ENCODE results near the gene GRIK2. TPM values are rescaled to one million over a fixed set of nuclear protein-coding genes. Genes with fewer than 3 reads are reported as not detected.

GRIK2 gene
- total and polyA plus RNA-seq, 2 of the 4 experiments (the other 2 are of a cell fraction), result 8.2 to 15.2 TPM

DNA sequence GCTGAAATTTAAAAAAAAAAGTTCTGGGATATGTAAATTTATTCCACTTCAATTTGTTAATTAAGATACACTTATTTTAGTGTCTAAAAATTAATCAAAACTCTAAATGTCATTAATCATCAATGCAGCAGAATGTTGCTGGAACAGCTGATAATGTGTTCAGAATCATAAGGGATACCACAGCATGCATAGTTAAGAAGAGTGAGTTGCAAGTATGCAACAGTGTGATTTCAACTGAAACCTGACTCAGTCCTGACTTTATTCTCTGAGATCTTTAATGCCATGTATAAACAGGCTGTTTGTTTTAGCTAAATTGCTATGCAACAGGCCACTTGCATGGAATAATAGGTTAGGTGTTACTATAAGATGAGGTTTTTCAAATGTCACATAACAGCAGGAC is 1.4 kb downstream of the GRIK2 start:
- Histone ChIP-seq H2AK9ac (replicated peaks; ENCODE audit: low read depth, low read length, poor library complexity) (no peak overlapping the region), H4K5ac (ENCODE audit: low read depth, low read length) (no peak overlapping the region), H3K27ac (ENCODE audit: insufficient read depth, low read length) (no peak overlapping the region), H3K79me1 (ENCODE audit: low read depth in 1 of 2, low read length in 2 of 2) (peaks cover 0 to 11% of the 10 kb centered on the region in 2 experiments; a peak in 1 of 4 replicates), H3K9ac (ENCODE audit: low read depth, low read length) (no peak overlapping the region), H3K9me1 (ENCODE audit: insufficient read depth, low read length) (0 out of 2 replicates have a peak, but pooled peaks cover 2% of the 10 kb centered on the region), H3K4me2 (ENCODE audit: low read depth, low read length) (peak overlapping the region; percentile 32; the same call in 1 of the 2 replicates), H2BK20ac (ENCODE audit: low read depth, low read length) (no peak overlapping the region), H3K4ac (ENCODE audit: low read depth, low read length) (no peak overlapping the region), H4K20me1 (ENCODE audit: insufficient read depth, low read length) (no peaks in the 10 kb centered on the region), H4K91ac (ENCODE audit: insufficient read depth, low read depth, low read length) (no peak overlapping the region), H2AK5ac (ENCODE audit: low read depth, low read length) (no peak overlapping the region), H2AFZ (replicated peaks; ENCODE audit: low read length, poor library complexity) (no peak overlapping the region), H4K8ac (ENCODE audit: low read depth in 2 of 2, low read length in 2 of 2) (no peak overlapping the region), H3K9me3 (ENCODE audit: control insufficient read depth, insufficient read depth, low read length) (no peaks in the 10 kb centered on the region), H3K4me3 (ENCODE audit: insufficient read depth, low read depth, low read length) (peak overlapping the region; percentile 1; the same call in 1 of the 2 replicates), H3K27me3 (ENCODE audit: control insufficient read depth, insufficient read depth, low read length) (peaks cover 1% of the 10 kb centered on the region; the same call in 1 of the 2 replicates), H3K56ac (ENCODE audit: extremely low read depth, insufficient read depth, low read length) (no peak overlapping the region), H3K18ac (ENCODE audit: low read depth, low read length) (no peak overlapping the region), H3K14ac (replicated peaks; ENCODE audit: low read depth, low read length) (no peak overlapping the region), H3K23ac (ENCODE audit: low read depth, low read length) (no peak overlapping the region), H3K4me1 (ENCODE audit: control insufficient read depth, insufficient read depth, low read length) (peaks cover 1% of the 10 kb centered on the region; the same call in 1 of the 2 replicates), H2BK120ac (ENCODE audit: low read depth, low read length) (no peak overlapping the region), H3K36me3 (ENCODE audit: control insufficient read depth, insufficient read depth, low read length) (no peaks in the 10 kb centered on the region), H2BK15ac (ENCODE audit: low read depth, low read length) (no peak overlapping the region), H2BK5ac (ENCODE audit: low read depth, low read length, poor library complexity, severe bottlenecking) (no peak overlapping the region)
- DNase-seq (no peak), ATAC-seq (ENCODE audit: low read depth) (no peak)
- dilution Hi-C loops (cut with HindIII; ENCODE audit: low sequenced_read_pairs, unreplicated experiment) (no loop called here), in situ Hi-C loops (cut with MboI; ENCODE audit: low sequenced_read_pairs) (no loop called here), intact Hi-C loops (cut with micrococcal nuclease) (loop anchor here (5.0 to 10.0 kb wide), 4 partner anchors 412 to 1290 kb away; no protein-coding TSS in a partner anchor)
- POLR2A ChIA-PET (ENCODE audit: unreplicated experiment), result no interaction called here
- no peak for TF ChIP-seq RAD21 (IDR thresholded peaks at IDR 0.05; ENCODE audit: low read length)
- TF ChIP-seq, protein P1, sequence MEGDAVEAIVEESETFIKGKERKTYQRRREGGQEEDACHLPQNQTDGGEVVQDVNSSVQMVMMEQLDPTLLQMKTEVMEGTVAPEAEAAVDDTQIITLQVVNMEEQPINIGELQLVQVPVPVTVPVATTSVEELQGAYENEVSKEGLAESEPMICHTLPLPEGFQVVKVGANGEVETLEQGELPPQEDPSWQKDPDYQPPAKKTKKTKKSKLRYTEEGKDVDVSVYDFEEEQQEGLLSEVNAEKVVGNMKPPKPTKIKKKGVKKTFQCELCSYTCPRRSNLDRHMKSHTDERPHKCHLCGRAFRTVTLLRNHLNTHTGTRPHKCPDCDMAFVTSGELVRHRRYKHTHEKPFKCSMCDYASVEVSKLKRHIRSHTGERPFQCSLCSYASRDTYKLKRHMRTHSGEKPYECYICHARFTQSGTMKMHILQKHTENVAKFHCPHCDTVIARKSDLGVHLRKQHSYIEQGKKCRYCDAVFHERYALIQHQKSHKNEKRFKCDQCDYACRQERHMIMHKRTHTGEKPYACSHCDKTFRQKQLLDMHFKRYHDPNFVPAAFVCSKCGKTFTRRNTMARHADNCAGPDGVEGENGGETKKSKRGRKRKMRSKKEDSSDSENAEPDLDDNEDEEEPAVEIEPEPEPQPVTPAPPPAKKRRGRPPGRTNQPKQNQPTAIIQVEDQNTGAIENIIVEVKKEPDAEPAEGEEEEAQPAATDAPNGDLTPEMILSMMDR (conservative IDR thresholded peaks at IDR 0.05; ENCODE audit: low read depth, low read length), result no peak
- no peak for TF ChIP-seq MXI1 (IDR thresholded peaks at IDR 0.05; ENCODE audit: borderline replicate concordance, low read depth, low read length)
- TF ChIP-seq, protein P2, sequence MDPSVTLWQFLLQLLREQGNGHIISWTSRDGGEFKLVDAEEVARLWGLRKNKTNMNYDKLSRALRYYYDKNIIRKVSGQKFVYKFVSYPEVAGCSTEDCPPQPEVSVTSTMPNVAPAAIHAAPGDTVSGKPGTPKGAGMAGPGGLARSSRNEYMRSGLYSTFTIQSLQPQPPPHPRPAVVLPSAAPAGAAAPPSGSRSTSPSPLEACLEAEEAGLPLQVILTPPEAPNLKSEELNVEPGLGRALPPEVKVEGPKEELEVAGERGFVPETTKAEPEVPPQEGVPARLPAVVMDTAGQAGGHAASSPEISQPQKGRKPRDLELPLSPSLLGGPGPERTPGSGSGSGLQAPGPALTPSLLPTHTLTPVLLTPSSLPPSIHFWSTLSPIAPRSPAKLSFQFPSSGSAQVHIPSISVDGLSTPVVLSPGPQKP (IDR thresholded peaks at IDR 0.05; ENCODE audit: borderline replicate concordance, low read depth, low read length), result no peak
- TF ChIP-seq MAFK (IDR thresholded peaks at IDR 0.05; ENCODE audit: low read depth, low read length), result no peak
- TF ChIP-seq CHD1 (IDR thresholded peaks at IDR 0.05; ENCODE audit: low read depth, low read length), result no peak
- no peak for TF ChIP-seq BHLHE40 (IDR thresholded peaks at IDR 0.05; ENCODE audit: low read depth, low read length)
- TF ChIP-seq CEBPB (IDR thresholded peaks at IDR 0.05; ENCODE audit: low read depth, low read length), result no peak
- no peak for TF ChIP-seq SMC3 (IDR thresholded peaks at IDR 0.05; ENCODE audit: low read depth, low read length)
- no peak for TF ChIP-seq MAZ (IDR thresholded peaks at IDR 0.05; ENCODE audit: borderline replicate concordance, low read depth, low read length)
- no peak for TF ChIP-seq NFE2L2 (IDR thresholded peaks at IDR 0.05; ENCODE audit: low read depth, low read length)
- TF ChIP-seq POLR2A (IDR thresholded peaks at IDR 0.05; ENCODE audit: low read depth, low read length), result no peak
- TF ChIP-seq RCOR1 (IDR thresholded peaks at IDR 0.05; ENCODE audit: insufficient replicate concordance, low read length), result no peak
- no peak for TF ChIP-seq FOS (IDR thresholded peaks at IDR 0.05; ENCODE audit: low read depth, low read length)
- no peak for TF ChIP-seq RFX5 (IDR thresholded peaks at IDR 0.05; ENCODE audit: low read depth, low read length)
- TF ChIP-seq, protein P3, sequence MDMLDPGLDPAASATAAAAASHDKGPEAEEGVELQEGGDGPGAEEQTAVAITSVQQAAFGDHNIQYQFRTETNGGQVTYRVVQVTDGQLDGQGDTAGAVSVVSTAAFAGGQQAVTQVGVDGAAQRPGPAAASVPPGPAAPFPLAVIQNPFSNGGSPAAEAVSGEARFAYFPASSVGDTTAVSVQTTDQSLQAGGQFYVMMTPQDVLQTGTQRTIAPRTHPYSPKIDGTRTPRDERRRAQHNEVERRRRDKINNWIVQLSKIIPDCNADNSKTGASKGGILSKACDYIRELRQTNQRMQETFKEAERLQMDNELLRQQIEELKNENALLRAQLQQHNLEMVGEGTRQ (IDR thresholded peaks at IDR 0.05; ENCODE audit: low read depth, low read length), result no peak
- CTCF ChIA-PET, result interaction anchor here (1.6 kb wide), 1 partner anchor 10 kb away, joined by 3 read pairs; no protein-coding TSS in a partner anchor
- no TSS peak for BruUV-seq (replicated peaks)

Measured in IMR-90 (cell line).